ENCODE results near the gene SHC2.
"Not testable (repeated sequence)": the region's sequence is repeated elsewhere in the genome, so short reads cannot be mapped to it uniquely, and the experiment has no call there.

Gene SHC2

DNA sequence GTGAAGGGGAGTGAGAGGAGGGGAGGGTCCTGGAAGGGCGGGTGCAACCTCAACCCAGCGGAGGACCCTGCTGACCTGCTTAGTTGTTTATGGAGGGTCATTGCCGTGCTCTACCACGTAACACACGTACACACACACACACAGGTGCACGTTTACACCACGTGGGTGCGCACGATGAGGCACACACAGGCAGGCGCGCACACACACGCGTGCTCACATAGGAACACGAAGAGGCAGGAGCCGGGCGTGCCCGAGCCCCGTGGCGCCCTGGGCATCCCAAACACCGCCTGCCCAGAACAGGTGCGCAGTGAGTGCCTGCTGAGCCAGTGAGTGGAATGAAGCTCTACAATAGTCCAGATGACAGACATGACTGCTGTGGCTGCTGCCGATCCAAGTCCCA lies 24.2 kb upstream of the SHC2 start:
- FAIRE-seq = no peak
- TF ChIP-seq POLR2A (IDR thresholded peaks at IDR 0.05; ENCODE audit: low read depth, low read length) = no peak
- no peak for DNase-seq (ENCODE audit: insufficient read length, low spot score)

DNA sequence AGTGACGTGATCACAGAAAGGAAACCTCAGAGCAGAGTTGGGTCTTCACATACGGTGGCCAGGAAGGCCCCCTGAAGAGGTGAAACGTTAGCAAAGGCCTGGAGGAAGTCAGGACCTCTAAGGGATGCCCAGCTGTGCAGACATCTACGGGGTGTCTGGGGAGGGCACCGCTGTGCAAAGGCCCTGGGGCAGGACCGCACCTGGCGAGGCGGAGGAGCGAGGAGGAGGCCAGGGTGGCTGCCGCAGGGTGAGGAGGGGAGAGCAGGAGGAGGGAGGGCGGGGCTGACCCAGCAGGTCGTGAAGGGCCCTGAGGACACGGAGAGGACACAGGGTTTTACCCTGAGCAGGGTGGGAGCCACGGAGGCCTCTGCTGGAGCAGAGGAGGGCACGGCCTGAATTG lies 23.7 kb upstream of the SHC2 start:
- DNase-seq (ENCODE audit: insufficient read length, low spot score) (no peak), FAIRE-seq (no peak)
- no peak for TF ChIP-seq POLR2A (IDR thresholded peaks at IDR 0.05; ENCODE audit: low read depth, low read length)

DNA sequence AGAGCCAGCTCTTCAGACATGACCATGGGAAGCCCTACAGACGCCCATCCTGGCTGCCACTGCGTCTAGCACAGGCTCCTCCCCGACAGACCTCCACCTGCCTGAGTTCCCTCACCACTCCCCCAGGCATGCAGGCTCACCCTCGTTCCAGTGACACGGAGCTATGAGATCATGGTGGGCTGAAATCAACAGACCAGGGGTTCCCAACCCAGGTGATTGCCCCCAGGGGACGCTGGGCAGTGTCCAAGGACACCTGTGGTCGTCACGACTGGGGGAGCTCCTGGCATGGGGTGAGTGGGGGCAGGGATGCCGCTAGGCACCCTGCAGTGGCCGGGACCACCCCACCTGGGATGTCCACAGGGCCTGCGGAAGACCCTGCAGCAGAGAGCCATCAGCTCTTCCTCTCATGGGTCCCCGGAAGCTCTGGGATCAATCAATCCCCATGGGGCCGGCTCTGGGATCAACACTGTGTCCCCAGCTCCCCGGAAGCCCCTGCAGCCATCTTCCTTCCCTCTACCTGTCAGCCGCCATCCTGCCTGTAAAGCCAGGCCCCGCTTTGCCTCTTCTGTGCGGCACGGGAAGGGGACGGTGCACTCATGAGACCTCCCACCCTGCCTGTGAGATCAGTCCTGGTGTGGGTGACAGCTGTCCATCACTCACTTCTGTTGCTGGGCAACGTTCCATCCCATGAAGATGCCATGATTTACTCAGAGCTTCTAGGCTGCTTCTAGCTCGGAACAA lies 22.7 kb upstream of the SHC2 start:
- FAIRE-seq (no peak), DNase-seq (ENCODE audit: insufficient read length, low spot score) (no peak)
- no peak for TF ChIP-seq POLR2A (IDR thresholded peaks at IDR 0.05; ENCODE audit: low read depth, low read length)

DNA sequence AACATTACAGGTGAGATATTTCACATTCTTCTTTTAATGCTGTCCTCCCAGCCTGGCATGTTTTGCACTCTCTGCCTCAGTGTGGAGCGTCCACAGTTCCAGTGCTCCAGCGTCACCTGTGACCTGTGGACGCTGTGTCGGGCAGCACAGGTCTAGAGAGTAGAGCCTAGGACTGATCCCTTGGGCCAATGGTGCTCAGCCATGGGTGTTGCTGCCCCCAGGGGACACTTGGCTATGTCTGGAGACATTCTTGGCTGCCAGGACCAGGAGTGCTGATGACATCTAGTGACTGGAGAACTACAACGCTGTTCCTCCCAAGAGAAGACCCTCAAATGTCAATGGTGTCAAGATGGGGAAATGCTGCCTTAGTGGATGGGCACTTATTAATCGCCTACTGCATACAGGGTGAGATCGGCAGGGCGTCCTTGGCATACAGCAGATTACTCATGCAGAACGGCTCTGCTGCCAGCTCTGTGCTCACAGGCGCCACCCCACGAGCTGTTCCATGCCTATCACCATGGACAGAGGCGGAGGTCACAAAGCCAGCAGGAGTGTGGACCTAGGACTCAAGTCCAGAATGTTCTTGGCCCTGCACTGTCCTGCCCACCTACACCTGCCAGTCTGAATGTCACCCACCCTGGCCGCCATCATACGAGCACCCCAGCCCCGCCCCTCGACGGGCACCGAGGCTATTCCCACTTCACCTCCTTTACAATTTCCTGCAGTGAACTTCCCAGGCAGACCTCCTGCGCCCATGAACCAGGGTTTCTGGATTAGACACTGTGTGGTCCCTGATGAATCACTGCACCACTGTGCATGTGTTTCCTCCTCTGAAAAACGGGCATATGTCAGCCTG lies 21.6 kb upstream of the SHC2 start:
- no peak for DNase-seq (ENCODE audit: insufficient read length, low spot score)
- no peak for TF ChIP-seq POLR2A (IDR thresholded peaks at IDR 0.05; ENCODE audit: low read depth, low read length)
- FAIRE-seq = no peak

DNA sequence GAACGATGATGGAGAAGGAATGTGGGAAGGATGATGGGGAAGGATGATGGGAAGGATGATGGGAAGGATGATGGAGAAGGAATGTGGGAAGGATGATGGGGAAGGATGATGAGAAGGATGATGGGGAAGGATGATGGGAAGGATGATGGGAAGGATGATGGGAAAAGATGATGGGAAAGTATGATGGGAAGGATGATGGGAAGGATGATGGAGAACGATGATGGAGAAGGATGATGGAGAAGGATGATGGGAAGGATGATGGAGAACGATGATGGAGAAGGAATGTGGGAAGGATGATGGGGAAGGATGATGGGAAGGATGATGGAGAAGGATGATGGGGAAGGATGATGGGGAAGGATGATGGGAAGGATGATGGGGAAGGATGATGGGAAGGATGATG lies 20.3 kb upstream of the SHC2 start:
- not testable (repeated sequence) for FAIRE-seq; DNase-seq (ENCODE audit: insufficient read length, low spot score)

DNA sequence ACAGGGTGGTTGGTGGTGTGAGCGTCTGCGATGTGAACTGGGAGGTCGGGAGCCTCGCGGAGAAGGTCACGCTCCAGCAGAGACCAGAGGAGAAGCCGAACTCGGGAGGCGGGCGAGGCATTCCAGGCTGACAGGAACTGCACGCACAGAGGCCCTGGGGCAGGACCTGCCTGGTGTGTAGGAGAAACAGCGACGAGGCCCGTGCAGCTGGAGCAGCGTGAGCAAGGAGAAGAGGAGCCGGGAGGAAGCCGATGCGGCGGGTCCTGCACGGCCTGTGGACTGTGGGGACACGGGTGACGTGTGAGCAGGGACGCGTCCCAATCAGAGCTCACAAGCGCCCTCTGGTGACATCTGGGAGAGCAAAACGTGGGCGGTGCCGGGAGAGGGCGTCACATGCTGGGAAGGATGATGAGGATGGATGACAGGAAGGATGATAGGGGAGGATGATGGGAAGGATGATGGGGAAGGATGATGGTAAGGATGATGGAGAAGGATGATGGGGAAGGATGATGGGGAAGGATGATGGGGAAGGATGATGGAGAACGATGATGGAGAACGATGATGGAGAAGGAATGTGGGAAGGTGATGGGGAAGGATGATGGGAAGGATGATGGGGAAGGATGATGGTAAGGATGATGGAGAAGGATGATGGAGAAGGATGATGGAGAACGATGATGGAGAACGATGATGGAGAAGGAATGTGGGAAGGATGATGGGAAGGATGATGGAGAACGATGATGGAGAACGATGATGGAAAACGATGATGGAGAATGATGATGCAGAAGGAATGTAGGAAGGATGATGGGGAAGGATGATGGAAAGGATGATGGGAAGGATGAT lies 19.4 kb upstream of the SHC2 start:
- DNase-seq (ENCODE audit: insufficient read length, low spot score) (no peak), FAIRE-seq (no peak)
- TF ChIP-seq POLR2A (IDR thresholded peaks at IDR 0.05; ENCODE audit: low read depth, low read length) = no peak

DNA sequence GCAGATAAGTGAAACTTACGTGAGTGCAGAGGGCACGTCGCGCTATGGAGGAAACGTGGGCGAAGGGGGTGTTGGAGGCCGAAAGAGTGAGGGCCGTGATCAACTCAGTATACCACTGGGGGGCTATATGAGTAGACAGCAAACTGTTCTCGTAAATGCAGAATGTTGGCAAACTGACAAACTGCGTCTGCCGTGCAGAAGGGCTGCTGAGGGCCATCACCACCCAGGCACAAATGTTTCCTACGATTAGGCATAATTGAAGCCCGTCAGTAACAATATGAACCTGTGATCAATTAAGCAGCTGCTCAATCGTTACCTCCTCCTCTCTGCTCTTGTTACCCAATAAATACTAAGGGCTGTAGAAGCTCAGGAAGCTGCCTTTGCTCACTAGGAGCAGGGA lies 18.1 kb upstream of the SHC2 start:
- FAIRE-seq = no peak
- no peak for TF ChIP-seq POLR2A (IDR thresholded peaks at IDR 0.05; ENCODE audit: low read depth, low read length)
- no peak for DNase-seq (ENCODE audit: insufficient read length, low spot score)

DNA sequence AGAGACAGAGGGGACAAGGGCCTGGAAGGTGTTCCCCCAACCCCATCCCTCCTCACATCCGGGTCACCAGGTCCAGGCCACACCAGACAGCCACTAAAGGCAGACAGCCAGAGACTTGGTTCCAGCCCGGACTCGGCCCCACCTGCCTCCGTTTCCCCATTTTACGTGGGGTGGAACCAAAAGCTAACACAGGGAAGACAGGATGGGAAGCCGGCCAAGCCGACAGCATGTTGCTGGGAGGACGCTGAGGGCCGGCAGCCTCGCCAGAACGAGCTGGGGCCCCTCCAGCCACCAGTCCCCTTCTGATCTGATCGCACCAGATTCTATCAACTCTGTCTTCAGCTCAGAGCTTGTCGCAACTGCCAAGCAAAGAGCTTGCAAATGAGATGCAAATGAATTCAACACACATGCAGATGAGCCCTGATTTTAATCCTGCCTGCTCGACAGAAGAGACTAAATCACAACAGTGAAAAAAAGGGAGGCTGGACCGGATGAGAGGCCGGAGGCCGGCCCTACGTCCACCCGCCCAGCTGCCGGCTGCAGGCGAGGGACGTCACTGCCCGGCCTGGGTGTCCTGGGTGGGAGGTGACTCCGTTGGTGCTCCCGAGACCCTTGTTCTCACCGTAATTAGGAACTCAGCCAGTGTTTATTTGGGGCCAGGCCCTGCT lies 17.5 kb upstream of the SHC2 start:
- FAIRE-seq (no peak), DNase-seq (ENCODE audit: insufficient read length, low spot score) (no peak)
- no peak for TF ChIP-seq POLR2A (IDR thresholded peaks at IDR 0.05; ENCODE audit: low read depth, low read length)

DNA sequence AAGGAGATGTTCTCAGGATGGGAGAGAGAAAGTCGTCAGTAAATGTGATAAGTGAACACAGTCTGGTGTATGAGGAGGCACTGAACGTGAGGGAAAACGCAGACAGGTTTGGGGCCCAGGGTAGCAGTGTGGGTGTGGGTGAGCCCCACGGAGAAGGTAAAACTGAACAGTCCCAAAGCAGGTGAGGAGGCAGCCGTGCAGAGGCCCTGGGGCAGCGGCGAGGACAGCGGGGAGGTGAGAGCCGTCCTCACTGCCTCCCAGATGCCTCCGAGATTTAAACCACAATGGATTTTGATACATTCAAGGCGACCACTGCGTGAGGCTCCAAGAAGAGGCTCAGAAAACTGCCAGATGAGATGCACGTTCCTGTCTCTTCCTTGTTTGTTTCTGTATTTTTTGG lies 14.5 kb upstream of the SHC2 start:
- DNase-seq (ENCODE audit: insufficient read length, low spot score) (no peak), FAIRE-seq (no peak)
- no peak for TF ChIP-seq POLR2A (IDR thresholded peaks at IDR 0.05; ENCODE audit: low read depth, low read length)

DNA sequence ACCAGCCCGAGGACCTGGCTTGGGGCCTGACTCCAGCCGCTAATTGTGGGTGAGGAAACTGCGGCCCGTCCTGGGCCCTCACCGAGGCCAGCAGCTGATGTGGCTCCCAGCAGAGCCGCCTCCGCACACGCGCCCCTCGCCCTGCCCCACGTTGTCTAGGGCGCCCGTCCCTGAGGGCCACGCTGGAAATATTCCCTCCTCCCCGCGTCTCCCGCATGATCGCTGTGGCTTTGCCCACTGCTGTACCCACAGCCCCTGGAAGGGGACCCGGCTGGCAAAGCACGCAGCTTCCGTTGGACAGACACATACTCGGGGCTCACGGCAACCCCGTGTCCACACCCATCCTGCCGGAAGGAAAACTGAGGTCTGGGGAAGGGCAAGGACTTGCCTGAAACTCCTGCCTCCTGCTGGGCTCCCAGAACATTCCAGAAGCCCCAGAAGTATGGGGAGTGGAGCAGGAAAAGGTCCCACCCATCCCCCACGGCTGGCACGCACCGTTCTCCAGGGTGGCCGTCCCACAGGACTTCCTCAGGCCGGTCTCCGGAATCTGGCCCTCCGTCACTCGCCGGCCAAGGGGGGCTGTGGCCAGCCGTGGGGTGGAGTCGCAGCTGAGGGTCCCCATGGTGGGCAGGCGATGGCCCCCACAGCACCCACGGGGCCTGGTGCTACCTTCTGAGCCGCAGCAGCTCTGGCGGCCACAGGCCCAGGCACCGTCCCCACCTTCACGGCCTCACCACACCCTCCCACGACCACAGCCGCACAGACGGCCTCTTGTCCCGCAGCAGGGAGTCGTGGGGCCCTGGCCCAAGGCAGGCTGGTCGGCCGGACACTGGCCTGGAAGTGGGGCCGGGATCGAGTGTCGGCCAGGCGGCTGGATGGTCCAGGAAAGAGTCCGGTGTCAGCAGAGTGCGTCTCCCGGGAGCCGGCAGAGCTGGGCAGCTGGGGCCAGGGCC lies 13.6 kb upstream of the SHC2 start:
- no peak for TF ChIP-seq POLR2A (IDR thresholded peaks at IDR 0.05; ENCODE audit: low read depth, low read length)
- DNase-seq (ENCODE audit: insufficient read length, low spot score) = no peak
- no peak for FAIRE-seq

DNA sequence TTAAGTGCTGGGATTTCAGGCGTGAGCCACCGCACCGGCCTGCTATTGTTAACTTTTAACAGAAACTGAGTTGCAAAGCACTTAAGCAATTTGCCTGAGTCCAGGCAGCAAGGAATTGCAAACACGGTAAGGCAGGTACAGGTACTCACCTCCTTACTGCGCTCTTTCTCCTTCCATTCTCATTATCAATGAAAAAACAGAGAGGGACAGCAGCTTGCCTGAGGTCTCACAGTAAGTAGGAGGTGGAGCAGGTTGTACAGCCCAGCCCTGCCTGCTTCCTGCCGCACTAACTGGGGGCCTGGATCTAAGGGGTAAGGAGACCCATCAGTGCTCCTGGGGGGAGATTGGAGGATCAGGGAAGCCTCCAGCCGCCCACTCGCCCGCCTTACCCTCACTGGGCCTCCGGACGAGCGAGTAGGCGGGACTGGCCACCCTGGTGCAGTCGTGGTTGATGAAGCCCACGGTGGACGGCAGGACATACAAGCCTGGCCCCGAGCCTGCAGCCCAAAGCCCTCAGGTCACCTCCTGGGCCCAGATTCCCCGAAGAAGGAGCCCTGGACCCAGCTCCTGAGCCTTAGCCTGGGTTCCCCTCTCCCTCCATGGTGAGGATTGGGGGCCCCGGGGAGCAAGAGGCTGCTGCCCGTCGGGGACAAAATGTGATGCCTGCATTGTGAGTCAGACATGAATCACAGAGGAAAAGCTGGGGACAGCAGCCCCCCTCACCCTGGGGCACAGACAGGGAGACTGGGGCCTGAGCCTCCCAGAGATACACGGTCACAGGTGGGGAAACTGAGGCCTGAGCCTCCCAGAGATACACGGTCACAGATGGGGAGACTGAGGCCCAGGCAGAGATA lies 11.4 kb upstream of the SHC2 start:
- DNase-seq (ENCODE audit: insufficient read length, low spot score) (peak; percentile 85), FAIRE-seq (no peak)
- TF ChIP-seq POLR2A (IDR thresholded peaks at IDR 0.05; ENCODE audit: low read depth, low read length) = no peak

DNA sequence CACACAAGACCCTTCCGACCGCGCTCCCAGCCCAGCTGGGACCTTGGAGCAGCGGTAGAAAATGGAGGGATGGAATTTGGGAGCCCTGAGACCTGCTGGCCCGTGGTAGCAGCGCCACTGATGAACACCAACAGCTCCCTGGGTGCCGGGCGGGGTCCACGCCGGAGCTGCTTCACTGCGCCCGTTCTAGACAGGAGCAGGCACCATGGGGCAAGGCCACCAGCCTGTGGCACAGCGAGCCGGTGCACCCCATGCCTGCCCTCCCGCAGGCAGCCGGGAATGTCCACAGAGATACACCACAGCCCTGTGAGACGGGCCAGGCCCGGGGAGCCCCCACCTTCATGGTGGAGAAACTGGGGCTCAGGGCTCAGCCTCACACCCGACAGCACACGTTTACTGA lies 9.9 kb upstream of the SHC2 start:
- FAIRE-seq = no peak
- no peak for TF ChIP-seq POLR2A (IDR thresholded peaks at IDR 0.05; ENCODE audit: low read depth, low read length)
- no peak for DNase-seq (ENCODE audit: insufficient read length, low spot score)
